Measurements from ENCODE around the gene KIAA1755.

DNA sequence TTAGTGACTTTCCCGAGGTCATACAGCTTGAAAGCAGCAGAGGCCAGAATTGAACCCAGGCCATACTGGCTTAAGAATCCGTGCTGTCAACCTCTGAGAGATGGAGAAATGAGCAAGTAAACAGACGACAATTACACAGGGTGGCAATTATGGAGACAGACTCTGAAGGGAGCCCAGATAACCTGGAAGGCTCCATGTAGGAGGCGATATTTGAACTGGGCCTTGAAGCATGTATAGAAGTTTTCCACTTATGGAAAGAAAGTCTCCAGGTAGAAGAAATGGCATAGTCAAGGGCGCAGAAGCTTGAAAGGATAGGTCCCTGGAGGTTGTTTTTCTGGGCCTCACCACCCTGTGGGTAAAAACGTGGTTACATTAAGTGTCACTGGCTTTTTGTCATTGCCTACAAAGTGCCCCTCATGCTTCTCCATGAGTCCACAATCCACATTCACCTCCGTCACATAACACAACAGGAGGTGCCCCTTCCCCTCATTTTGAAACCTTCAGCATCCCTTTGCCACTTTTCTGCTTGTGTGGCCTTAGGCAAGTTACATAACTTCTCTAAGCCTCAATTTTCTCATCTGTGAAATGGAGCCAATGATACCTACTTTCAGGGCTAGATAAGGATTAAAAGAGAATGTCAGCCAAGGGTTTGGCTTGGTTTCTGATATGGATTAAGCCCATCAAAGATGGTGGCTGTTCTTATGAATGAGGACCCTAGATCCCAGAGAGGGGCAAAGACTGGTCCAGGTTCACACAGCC is 37.6 kb upstream of the KIAA1755 start:
- TF ChIP-seq POLR2AphosphoS5 (IDR thresholded peaks at IDR 0.05) = no peak
- TF ChIP-seq, protein P1, sequence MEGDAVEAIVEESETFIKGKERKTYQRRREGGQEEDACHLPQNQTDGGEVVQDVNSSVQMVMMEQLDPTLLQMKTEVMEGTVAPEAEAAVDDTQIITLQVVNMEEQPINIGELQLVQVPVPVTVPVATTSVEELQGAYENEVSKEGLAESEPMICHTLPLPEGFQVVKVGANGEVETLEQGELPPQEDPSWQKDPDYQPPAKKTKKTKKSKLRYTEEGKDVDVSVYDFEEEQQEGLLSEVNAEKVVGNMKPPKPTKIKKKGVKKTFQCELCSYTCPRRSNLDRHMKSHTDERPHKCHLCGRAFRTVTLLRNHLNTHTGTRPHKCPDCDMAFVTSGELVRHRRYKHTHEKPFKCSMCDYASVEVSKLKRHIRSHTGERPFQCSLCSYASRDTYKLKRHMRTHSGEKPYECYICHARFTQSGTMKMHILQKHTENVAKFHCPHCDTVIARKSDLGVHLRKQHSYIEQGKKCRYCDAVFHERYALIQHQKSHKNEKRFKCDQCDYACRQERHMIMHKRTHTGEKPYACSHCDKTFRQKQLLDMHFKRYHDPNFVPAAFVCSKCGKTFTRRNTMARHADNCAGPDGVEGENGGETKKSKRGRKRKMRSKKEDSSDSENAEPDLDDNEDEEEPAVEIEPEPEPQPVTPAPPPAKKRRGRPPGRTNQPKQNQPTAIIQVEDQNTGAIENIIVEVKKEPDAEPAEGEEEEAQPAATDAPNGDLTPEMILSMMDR (IDR thresholded peaks at IDR 0.05) = no peak
